Calu3 (cell line): ENCODE data around the gene PPM1H. TPM values are rescaled to one million over a fixed set of nuclear protein-coding genes. Genes with fewer than 3 reads are reported as not detected.

ENCODE experiments used
- BruUV-seq: library from RNA; stranded (reverse); fragments of 400-500 nt; replicated peaks from 2 replicates; lab custom pipeline; 2021; lab: Mats Ljungman, UMichigan
- CTCF ChIA-PET: fragments of 300-600 bp; sonication (Branson Sonifier 250); formaldehyde crosslinking; loops from one replicate; lab custom pipeline; 2022; ENCODE audit warnings: antibody characterized with exemption; lab: Charles Lee
- DNase-seq: peaks from one replicate; pipeline ENCODE4 v3.0.0; 2022
- H3K27ac Mint-ChIP-seq: one replicate; pipeline ENCODE4 v1.8.0; 2022; ENCODE audit warnings: mixed read lengths; ENCODE audit not compliant: unreplicated experiment
- H3K27me3 Mint-ChIP-seq: one replicate; pipeline ENCODE4 v1.8.0; 2022; ENCODE audit warnings: mixed read lengths; ENCODE audit not compliant: unreplicated experiment
- H3K36me3 Mint-ChIP-seq: one replicate; pipeline ENCODE4 v1.8.0; 2022; ENCODE audit warnings: mild to moderate bottlenecking, moderate library complexity, mixed read lengths; ENCODE audit not compliant: insufficient read depth, unreplicated experiment
- H3K4me1 Mint-ChIP-seq: one replicate; pipeline ENCODE4 v1.8.0; 2022; ENCODE audit warnings: mild to moderate bottlenecking, low read depth, mixed read lengths; ENCODE audit not compliant: unreplicated experiment
- H3K4me3 Mint-ChIP-seq: one replicate; pipeline ENCODE4 v1.8.0; 2022; ENCODE audit warnings: mild to moderate bottlenecking, low read depth, moderate library complexity, mixed read lengths; ENCODE audit not compliant: unreplicated experiment
- H3K9me3 Mint-ChIP-seq: one replicate; pipeline ENCODE4 v1.8.0; 2022; ENCODE audit warnings: low read depth, mixed read lengths; ENCODE audit not compliant: unreplicated experiment
- CTCF ChIP-seq: fragments of 200-600 bp; IDR thresholded peaks from one replicate; pipeline ENCODE4 v1.8.0; 2022; ENCODE audit warnings: antibody characterized with exemption; ENCODE audit not compliant: unreplicated experiment
- intact Hi-C: fragments of 100-400 bp; cut with micrococcal nuclease; formaldehyde crosslinking; loops from one replicate; pipeline ENCODE4 v1.10.0; 2022; ENCODE audit not compliant: unreplicated experiment
- total RNA-seq: library from RNA; stranded (reverse); gene quantifications from 2 replicates; pipeline ENCODE4 v1.2.3, GENCODE V29; 2022

Gene PPM1H
- total RNA-seq, 1 experiment from 2014 or later: 36.7 TPM

GRCh38 chr12:62643486-62643885 is 291.5 kb downstream of the PPM1H start:
- no peak for TF ChIP-seq CTCF
- CTCF ChIA-PET: no interaction called here
- H3K9me3 Mint-ChIP-seq: no peaks in the 10 kb centered on the region
- no peak for DNase-seq
- H3K4me1 Mint-ChIP-seq: peaks cover 11% of the 10 kb centered on the region
- H3K27me3 Mint-ChIP-seq: no peaks in the 10 kb centered on the region
- no TSS peak for BruUV-seq
- no peak overlapping the region for H3K27ac Mint-ChIP-seq
- H3K36me3 Mint-ChIP-seq: peaks cover 14% of the 10 kb centered on the region
- intact Hi-C loops: no loop called here
- H3K4me3 Mint-ChIP-seq: no peak overlapping the region

GRCh38 chr12:62642486-62642885 is 292.5 kb downstream of the PPM1H start:
- H3K27ac Mint-ChIP-seq: no peak overlapping the region
- TF ChIP-seq CTCF: no peak
- H3K4me1 Mint-ChIP-seq: peaks cover 11% of the 10 kb centered on the region
- H3K27me3 Mint-ChIP-seq: no peaks in the 10 kb centered on the region
- no peak for DNase-seq
- no peaks in the 10 kb centered on the region for H3K9me3 Mint-ChIP-seq
- peaks cover 8% of the 10 kb centered on the region for H3K36me3 Mint-ChIP-seq
- CTCF ChIA-PET: no interaction called here
- H3K4me3 Mint-ChIP-seq: no peak overlapping the region
- intact Hi-C loops: no loop called here
- no TSS peak for BruUV-seq

- Mint-ChIP-seq H3K27ac (no peak overlapping the region), H3K36me3 (no peaks in the 10 kb centered on the region), H3K27me3 (no peaks in the 10 kb centered on the region), H3K4me1 (peaks cover 11% of the 10 kb centered on the region), H3K9me3 (no peaks in the 10 kb centered on the region), H3K4me3 (no peak overlapping the region)
- DNase-seq: no peak
- no peak for TF ChIP-seq CTCF
- no TSS peak for BruUV-seq
- CTCF ChIA-PET: interaction anchor here (0.6 to 1.0 kb wide), 2 partner anchors 9 to 152 kb away, joined by 4 to 5 read pairs; no protein-coding TSS in a partner anchor
- intact Hi-C loops: no loop called here
Observed at GRCh38 chr12:62640910-62641448, 294.0 kb downstream of the PPM1H start.

GRCh38 chr12:62637679-62638078 is 297.3 kb downstream of the PPM1H start:
- no peak for DNase-seq
- BruUV-seq: no TSS peak
- H3K4me1 Mint-ChIP-seq: peaks cover 12% of the 10 kb centered on the region
- CTCF ChIA-PET: interaction anchor here (0.6 kb wide), 3 partner anchors 157 to 411 kb away, joined by 3 to 7 read pairs (median 3); no protein-coding TSS in a partner anchor
- intact Hi-C loops: no loop called here
- no peak for TF ChIP-seq CTCF
- no peaks in the 10 kb centered on the region for H3K9me3 Mint-ChIP-seq
- H3K27ac Mint-ChIP-seq: no peak overlapping the region
- no peaks in the 10 kb centered on the region for H3K36me3 Mint-ChIP-seq
- no peaks in the 10 kb centered on the region for H3K27me3 Mint-ChIP-seq
- H3K4me3 Mint-ChIP-seq: no peak overlapping the region
